M059J (cell line): ENCODE data around the gene IFITM10. TPM values are rescaled to one million over a fixed set of nuclear protein-coding genes. Genes with fewer than 3 reads are reported as not detected.

Experiments used
- DNase-seq: peaks from one replicate; pipeline ENCODE4 v3.0.0-alpha.2; 2012; ENCODE audit warnings: low read depth
- total RNA-seq: library from RNA; depleted of rRNA; stranded (reverse); fragments of >200 nt; shearing (Covaris generic); gene quantifications from 2 replicates; pipeline ENCODE4 v1.2.3, GENCODE V29; 2014; rRNA removed

Gene IFITM10
- 2.7 and 11.4 TPM in 2 replicates for total RNA-seq

- peak; percentile 78 for DNase-seq
Measured at GRCh38 chr11:1750481-1750839, at the start of gene IFITM10. TSS of gene IFITM10 (minus strand) at chr11:1750595. CDS start at chr11:1750442, 153 bp downstream.

- no peak for DNase-seq
Measured at GRCh38 chr11:1797391-1798125, 47.2 kb upstream of the IFITM10 start.

GRCh38 chr11:1796413-1797011, 46.1 kb upstream of the IFITM10 start:
- no peak for DNase-seq

GRCh38 chr11:1793081-1793480, 42.7 kb upstream of the IFITM10 start:
- DNase-seq, result no peak

GRCh38 chr11:1792461-1792860, 42.1 kb upstream of the IFITM10 start:
- DNase-seq, result no peak

GRCh38 chr11:1791912-1792311, 41.5 kb upstream of the IFITM10 start:
- no peak for DNase-seq

- no peak for DNase-seq
Measured at GRCh38 chr11:1786466-1786865, 36.1 kb upstream of the IFITM10 start.

- DNase-seq, result no peak
Measured at GRCh38 chr11:1785749-1786413, 35.5 kb upstream of the IFITM10 start.

GRCh38 chr11:1784761-1785650, 34.6 kb upstream of the IFITM10 start:
- DNase-seq, result no peak

- DNase-seq, result peak; percentile 42
Measured at GRCh38 chr11:1783725-1784529, 33.5 kb upstream of the IFITM10 start.

- DNase-seq, result peak; percentile 97
Measured at GRCh38 chr11:1782831-1783724, 32.7 kb upstream of the IFITM10 start.

GRCh38 chr11:1782031-1782590, 31.7 kb upstream of the IFITM10 start:
- no peak for DNase-seq

GRCh38 chr11:1781593-1781975, 31.2 kb upstream of the IFITM10 start:
- no peak for DNase-seq

- DNase-seq, result no peak
Measured at GRCh38 chr11:1780700-1781592, 30.6 kb upstream of the IFITM10 start.

- no peak for DNase-seq
Measured at GRCh38 chr11:1779806-1780699, 29.7 kb upstream of the IFITM10 start.

GRCh38 chr11:1779034-1779805, 28.8 kb upstream of the IFITM10 start:
- DNase-seq, result no peak
